Neutrophil (primary cell): ENCODE results near the gene C9orf50.

ENCODE experiments used
- H3K27ac ChIP-seq: fragments of 200-600 bp; sonication (generic); 2 replicates; pipeline ENCODE4 v1.5.1; 2016; ENCODE audit warnings: mild to moderate bottlenecking, moderate library complexity
- H3K27me3 ChIP-seq: fragments of 200-600 bp; sonication (generic); 2 replicates; pipeline ENCODE4 v1.6.0; 2016; ENCODE audit warnings: mild to moderate bottlenecking
- H3K36me3 ChIP-seq: fragments of 200-600 bp; sonication (generic); 2 replicates; pipeline ENCODE4 v1.5.1; 2017
- H3K4me1 ChIP-seq, 2 experiments: fragments of 200-600 bp in 1 of 2; sonication (generic) in 1 of 2; 1 replicate in 1 of 2; 2 replicates in 1 of 2; pipeline versions ENCODE4 v1.5.1 to v1.6.1; 2013 to 2016; ENCODE audit warnings: low read depth in 1 of 2, low read length in 1 of 2, mild to moderate bottlenecking in 1 of 2, moderate library complexity in 1 of 2; ENCODE audit not compliant: control insufficient read depth in 1 of 2, insufficient read depth in 1 of 2
- H3K4me3 ChIP-seq, 2 experiments: fragments of 200-600 bp in 1 of 2; sonication (generic) in 1 of 2; 1 replicate in 1 of 2; 2 replicates in 1 of 2; pipeline ENCODE4 v1.5.1; 2013 to 2016; ENCODE audit warnings: low read depth in 1 of 2, low read length in 1 of 2, mild to moderate bottlenecking in 1 of 2, moderate library complexity in 1 of 2
- H3K9me3 ChIP-seq: fragments of 200-600 bp; sonication (generic); 2 replicates; pipeline ENCODE4 v1.5.1; 2016
- TF ChIP-seq, protein P1 (sequence below): fragments of 200-600 bp; sonication (generic); IDR thresholded peaks from 2 replicates; pipeline ENCODE4 v1.5.1; 2016; ENCODE audit warnings: antibody characterized with exemption

The C9orf50 gene

DNA sequence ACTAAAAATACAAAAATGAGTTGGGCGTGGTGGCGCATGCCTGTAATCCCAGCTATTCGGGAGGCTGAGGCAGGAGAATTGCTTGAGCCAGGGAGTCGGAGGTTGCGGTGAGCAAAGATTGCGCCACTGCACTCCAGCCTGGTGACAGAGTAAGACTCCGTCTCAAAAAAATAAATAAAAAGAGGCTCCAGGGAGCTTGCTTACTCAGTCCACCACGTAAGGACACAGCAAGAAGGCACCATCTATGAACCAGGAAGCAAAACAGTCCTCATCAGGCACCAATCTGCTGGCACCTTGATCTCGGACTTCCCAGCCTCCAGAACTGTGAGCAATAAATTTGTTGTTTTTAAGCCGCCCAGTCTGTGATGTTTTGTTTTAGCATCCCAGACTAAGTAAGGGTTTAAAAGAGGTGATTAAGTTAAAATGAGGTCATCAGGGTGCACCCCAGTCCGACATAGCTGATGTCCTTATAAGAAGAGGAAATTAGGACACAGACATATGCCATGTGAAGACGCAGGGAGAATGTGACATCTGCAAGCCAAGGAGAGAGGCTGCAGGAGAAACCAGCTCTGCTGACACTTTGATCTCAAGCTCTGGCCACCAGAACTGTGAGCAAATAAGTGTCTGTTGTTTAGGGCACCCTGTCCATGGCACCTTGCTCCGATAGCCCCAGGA is 45.9 kb downstream of the C9orf50 start:
- TF ChIP-seq, protein P1, sequence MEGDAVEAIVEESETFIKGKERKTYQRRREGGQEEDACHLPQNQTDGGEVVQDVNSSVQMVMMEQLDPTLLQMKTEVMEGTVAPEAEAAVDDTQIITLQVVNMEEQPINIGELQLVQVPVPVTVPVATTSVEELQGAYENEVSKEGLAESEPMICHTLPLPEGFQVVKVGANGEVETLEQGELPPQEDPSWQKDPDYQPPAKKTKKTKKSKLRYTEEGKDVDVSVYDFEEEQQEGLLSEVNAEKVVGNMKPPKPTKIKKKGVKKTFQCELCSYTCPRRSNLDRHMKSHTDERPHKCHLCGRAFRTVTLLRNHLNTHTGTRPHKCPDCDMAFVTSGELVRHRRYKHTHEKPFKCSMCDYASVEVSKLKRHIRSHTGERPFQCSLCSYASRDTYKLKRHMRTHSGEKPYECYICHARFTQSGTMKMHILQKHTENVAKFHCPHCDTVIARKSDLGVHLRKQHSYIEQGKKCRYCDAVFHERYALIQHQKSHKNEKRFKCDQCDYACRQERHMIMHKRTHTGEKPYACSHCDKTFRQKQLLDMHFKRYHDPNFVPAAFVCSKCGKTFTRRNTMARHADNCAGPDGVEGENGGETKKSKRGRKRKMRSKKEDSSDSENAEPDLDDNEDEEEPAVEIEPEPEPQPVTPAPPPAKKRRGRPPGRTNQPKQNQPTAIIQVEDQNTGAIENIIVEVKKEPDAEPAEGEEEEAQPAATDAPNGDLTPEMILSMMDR = no peak
- Histone ChIP-seq H3K27ac (no peak overlapping the region), H3K4me3 (no peak overlapping the region), H3K27me3 (peaks cover 5% of the 10 kb centered on the region), H3K9me3 (no peaks in the 10 kb centered on the region), H3K4me1 (peaks cover 22 to 24% of the 10 kb centered on the region in 2 experiments), H3K36me3 (no peaks in the 10 kb centered on the region)

GRCh38 chr9:129573977-129574376 is 46.9 kb downstream of the C9orf50 start:
- Histone ChIP-seq H3K27ac (no peak overlapping the region), H3K27me3 (peaks cover 15% of the 10 kb centered on the region), H3K4me1 (peaks cover 31 to 33% of the 10 kb centered on the region in 2 experiments), H3K36me3 (no peaks in the 10 kb centered on the region), H3K9me3 (no peaks in the 10 kb centered on the region), H3K4me3 (no peak overlapping the region)
- TF ChIP-seq, protein P1 = no peak

GRCh38 chr9:129572517-129572916 is 48.4 kb downstream of the C9orf50 start:
- H3K27ac ChIP-seq = no peak overlapping the region
- peaks cover 36 to 44% of the 10 kb centered on the region in 2 experiments for H3K4me1 ChIP-seq
- no peaks in the 10 kb centered on the region for H3K9me3 ChIP-seq
- H3K4me3 ChIP-seq = no peak overlapping the region
- H3K27me3 ChIP-seq = peaks cover 30% of the 10 kb centered on the region
- no peaks in the 10 kb centered on the region for H3K36me3 ChIP-seq
- TF ChIP-seq, protein P1 = no peak

- H3K4me3 ChIP-seq = no peak overlapping the region
- no peaks in the 10 kb centered on the region for H3K9me3 ChIP-seq
- TF ChIP-seq, protein P1 = no peak
- no peaks in the 10 kb centered on the region for H3K36me3 ChIP-seq
- peaks cover 36 to 44% of the 10 kb centered on the region in 2 experiments for H3K4me1 ChIP-seq
- H3K27ac ChIP-seq = no peak overlapping the region
- peaks cover 35% of the 10 kb centered on the region for H3K27me3 ChIP-seq
Measured at GRCh38 chr9:129572052-129572425, 48.9 kb downstream of the C9orf50 start.

DNA sequence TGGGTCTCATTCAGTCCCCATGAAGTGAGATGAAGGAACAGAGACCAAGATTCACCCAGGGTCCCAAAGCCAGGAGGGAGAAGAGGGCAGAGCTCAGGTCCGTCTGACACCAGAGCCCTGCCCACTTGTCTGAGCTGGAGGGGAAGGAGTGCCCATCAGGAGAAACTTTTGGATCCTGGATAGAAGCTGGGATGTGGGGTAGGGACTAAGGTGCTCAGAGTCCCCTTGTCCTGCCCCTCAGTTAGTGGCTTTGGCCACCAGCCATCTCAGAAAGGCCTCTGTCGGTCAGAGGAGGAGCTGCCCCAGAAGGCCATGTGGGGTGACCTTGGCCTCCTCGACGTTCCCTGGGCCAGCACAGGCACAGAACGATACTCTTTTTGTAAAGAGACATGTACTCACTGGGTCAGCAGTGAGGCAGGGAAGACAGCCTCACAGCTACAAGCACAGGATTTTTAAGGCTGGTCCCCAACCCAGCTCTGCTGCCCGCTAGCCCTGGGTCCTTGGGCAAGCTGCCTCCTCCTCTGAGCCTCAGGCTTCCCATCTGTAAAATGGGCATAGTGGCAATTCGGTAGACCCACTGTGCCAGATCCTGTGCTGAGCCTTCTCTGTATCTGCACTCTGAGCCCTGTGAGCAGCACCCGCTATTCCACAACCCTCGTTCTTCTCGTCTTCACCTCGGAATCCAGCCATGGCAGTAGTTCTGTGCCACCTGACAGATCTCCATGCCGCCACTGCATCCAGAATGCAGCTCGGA is 49.4 kb downstream of the C9orf50 start:
- TF ChIP-seq, protein P1 = no peak
- Histone ChIP-seq H3K27me3 (peaks cover 40% of the 10 kb centered on the region), H3K27ac (no peak overlapping the region)

More for the DNA sequence above, 49.4 kb downstream of the C9orf50 start:
- Histone ChIP-seq H3K9me3 (no peaks in the 10 kb centered on the region), H3K4me1 (peaks cover 36 to 39% of the 10 kb centered on the region in 2 experiments), H3K4me3 (no peak overlapping the region), H3K36me3 (no peaks in the 10 kb centered on the region)
